ENCODE results near the gene RAMP1.

RAMP1 gene

DNA sequence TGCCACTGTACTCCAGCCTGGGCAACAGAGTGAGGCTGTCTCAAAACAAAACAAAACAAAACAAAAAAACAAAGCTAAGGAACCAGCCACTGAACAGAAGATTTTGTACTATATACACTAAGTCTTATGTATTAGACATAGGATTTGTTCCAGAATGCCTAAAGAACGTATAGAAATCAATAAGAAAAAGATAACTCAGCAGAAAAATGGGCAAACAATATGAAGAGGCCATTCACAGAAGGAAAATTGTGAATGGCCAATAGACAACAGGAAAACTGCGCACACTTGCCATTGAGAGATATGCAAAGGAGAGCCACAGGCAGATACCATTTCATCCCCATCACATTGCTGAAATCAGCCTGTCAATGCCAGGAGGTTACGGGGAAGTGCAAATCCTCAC is 92.5 kb downstream of the RAMP1 start:
- no peak for DNase-seq (ENCODE audit: low read depth in 2 of 2)

DNA sequence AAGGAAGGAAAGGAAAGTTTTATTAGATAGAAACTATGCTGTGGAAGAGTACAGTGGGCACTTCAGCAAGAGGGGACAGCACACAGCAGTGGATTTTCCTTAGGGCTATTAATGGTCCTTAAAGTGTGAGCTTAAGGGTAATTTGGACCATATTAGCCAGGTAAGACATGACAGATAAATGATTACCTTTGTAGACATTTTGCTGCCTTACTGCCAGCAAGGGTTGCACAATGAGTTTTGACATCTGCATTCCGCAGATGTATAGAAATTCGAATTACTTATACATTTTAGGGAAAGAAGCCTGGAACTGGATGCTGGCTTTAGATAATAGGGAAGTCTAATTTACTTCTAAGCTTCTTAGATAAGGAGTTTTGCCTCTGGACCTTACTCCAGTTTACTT is 93.4 kb downstream of the RAMP1 start:
- DNase-seq (ENCODE audit: low read depth in 2 of 2) = no peak

DNA sequence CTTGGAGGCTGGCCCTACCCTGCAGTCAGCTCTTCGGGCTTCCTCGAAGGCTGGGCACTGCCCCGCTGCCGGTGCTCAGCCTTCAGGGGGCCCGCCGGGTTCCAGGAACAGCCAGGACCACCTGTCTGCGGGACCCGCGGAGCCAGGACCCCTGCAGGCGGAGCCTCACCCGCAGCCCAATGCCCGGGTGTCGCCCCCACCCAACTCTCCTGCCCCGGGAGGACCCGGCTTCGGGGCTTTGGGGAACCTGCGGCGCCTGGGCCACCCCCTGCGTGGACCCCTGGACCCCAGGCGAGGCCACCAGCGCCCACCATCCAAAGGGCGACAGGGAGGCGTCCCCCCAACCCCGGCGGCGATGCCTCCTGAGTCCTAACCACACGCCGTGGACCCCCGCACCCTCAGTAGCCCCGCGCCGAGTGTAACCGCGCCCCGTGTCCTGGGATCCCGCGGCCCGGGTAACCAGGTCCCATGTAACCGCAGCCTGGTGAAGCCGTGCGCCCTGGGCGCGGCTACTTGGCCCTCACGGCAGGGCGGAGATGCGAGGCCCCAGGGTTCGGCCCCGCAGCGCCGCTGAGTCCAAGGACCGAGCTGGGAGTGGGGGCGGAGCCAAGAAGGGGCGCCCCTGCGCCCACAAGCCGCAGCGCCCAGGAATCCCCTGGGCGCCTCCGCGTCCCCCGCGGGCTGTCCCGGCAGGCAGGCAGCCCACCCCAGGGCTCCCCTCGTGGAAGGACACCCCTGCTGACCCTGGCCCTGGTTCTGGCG is 96.4 kb downstream of the RAMP1 start:
- no peak for DNase-seq (ENCODE audit: low read depth in 2 of 2)

DNA sequence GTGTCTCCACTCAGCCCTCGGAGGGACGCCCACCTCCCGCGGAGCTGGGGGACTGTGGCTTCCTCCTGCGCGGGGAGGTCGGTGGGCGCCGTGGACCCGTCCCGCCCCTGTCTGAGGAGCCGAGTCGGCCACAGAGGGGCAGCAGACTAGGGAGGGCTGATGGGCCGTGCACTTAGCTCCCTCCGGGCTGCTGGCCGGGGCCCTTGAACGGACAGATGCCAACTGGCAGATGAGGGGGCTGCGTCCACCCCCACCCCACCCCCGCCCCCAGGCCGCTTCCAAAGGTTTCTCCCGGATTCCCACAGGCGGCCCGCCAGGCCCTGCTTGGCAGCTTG is 96.9 kb downstream of the RAMP1 start:
- no peak for DNase-seq (ENCODE audit: low read depth in 2 of 2)

DNA sequence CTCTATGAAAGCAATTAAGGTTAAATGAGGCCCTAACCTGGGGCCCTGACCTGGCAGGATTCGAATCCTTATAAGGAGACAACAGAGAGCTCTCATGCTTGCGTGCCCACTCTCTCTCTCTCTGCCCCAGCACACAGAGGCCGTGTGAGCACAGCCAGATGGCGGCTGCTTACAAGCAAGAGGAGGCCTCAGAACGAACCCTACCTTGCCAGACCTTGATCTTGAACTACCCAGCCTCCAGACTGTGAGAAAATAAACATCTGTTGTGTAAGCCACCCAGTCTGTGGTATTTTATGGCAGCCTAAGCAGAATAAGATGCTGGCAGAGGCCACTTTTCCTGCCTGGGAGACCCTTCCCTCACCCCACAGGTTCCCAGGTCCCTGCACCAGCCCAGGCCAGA is 102.2 kb downstream of the RAMP1 start:
- DNase-seq (ENCODE audit: low read depth in 2 of 2) = no peak
